ENCODE measurements around the gene TBC1D9B.

DNA sequence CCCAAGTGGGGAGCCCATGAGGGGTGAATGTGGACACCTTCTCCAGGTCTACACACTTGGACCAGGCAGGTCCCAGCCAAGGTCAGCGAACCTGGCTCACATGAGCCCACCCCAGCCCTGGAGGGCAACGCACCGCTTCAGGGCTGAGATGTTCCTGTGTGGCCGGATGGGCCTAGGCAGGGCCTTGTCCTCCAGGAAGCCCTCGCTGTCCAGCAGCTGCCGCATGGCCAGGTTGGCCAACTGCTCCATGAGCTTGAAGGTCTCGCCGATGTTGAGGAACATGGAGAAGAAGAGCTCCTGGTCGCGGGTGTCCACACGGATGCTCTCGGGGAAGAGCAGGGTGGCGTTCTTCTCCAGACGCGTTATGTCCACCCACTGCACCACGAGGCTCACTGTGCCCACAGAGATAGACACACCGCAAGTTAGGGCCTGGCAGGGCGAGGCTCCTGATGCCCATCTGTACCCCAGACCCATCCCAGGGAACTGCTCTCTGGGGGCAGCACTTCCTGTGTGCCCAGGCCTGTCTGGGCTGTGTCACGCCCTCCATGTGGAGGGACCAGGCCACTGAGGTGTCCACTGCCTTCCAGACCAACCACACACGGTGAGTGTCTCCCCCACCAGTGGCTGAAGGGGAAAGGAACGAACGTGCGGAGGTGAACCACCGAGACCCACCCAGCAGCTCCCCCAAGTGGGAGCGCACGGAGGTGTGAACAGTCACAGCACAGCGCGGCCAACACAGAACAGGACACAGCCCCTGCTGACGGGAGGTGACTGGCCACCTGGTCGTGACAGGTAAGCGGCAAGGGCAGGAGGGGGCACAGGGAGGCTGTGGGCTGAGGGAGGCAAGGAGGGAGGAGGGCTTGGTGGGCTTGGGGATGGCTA, 14.4 kb downstream of the TBC1D9B start:
- no peak for TF ChIP-seq EZH2 (IDR thresholded peaks at IDR 0.05; ENCODE audit: insufficient read depth, poor library complexity, severe bottlenecking)
- TF ChIP-seq EZH2phosphoT487 (IDR thresholded peaks at IDR 0.05; ENCODE audit: insufficient read depth, low read depth): no peak
